Skin of body (tissue), 2 donors: ENCODE results near the gene OGFOD3. TPM values are rescaled to one million over a fixed set of nuclear protein-coding genes. Genes with fewer than 3 reads are reported as not detected.
"Not testable (repeated sequence)": the region's sequence is repeated elsewhere in the genome, so short reads cannot be mapped to it uniquely, and the experiment has no call there.

ENCODE experiments used
- DNase-seq: peaks from one replicate; lab custom pipeline; 2025; lab: John Stamatoyannopoulos, UW
- total RNA-seq: library from RNA; depleted of rRNA; stranded (reverse); fragments of >200 nt; gene quantifications from one replicate; pipeline ENCODE4 v1.2.3, GENCODE V29; 2014

Gene OGFOD3
- total RNA-seq, 1 donor from 2014 or later: 13.5 TPM

DNA sequence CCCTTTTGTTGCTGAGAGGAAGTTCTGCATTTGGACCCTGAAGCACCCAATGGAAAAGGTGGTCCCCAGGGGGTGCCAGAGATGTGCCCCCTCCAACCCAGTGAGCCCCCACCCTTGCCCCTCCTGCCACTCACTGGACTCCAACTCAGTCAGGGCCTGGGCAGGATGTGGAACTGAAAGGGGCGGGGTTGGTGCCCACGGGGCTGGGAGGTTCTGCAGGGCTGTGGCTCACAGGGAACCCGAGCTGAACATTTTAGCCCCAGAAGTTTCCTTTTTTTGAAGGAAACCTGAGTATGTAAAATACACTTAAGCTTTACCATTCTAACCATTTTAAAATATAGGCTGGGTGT lies 15.8 kb upstream of the OGFOD3 start:
- no peak for DNase-seq

DNA sequence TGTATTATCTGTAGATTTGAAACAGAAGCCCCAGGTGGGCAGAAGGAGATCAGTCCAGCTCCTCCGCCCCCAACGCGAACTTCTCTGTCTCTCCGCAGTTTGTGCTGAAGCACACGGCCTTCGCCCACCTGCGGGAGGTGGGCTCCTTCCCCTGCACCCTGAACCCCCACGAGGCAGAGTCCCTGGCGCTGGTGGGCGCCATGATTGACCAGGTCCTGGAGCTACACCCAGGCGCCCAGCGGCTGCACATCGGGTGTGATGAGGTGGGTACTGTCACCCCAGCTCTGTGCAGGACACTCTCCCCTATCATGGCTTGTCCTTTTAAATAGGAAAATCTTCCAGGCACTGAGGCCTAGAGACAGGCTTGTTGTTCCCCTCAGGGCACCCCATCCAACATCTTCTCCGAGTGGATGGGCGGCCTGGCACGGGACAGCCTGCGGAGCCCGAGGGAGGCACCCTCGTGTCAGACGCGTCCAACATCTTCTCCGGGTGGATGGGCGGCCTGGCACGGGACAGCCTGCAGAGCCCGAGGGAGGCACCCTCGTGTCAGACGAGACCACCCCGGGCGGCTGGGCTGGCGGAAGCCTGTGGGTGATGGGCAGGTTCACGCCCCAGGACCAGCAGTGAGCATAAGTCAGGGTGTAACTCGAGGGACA lies 15.3 kb upstream of the OGFOD3 start:
- DNase-seq: no peak

GRCh38 chr17:82432017-82432416 lies 13.6 kb upstream of the OGFOD3 start:
- no peak for DNase-seq

DNA sequence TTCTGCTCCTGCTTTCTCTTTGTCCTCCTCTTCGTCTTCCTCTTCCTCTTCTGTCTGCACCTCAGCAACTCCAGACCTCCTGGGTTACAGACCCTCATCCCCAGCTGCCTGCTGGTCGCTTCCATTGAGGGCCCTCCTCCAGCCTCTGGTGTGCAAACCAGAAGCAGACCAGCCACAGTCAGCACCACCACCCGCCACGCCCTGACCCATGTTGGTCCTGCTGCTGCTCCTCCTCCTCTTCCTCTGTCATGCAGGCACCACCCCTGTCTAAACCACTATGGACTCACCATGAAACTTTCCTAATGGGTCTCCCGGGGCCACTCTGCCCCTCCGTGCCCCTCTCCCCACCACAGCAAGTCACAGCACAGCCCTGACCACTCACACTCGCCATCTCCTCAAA lies 11.4 kb upstream of the OGFOD3 start:
- DNase-seq: no peak

DNA sequence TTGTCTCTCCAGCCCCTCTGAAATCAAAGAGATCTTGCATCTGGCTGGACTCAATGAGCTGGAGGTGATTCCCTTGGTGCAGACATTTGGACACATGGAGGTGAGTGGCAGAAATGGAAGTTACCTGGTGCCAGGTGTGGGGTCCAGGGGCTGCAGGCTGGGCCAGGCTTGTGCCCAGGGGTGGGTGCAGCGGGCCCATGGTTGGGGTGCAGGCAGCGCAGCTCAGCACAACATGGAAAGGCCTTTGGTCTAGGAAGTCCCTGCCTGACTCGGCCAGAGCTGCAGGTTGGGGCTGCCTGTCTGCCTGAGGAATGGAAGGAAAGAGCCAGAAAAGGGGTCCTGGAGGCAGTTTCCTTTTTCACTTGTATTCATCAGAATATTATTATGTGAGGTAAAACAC lies 10.2 kb upstream of the OGFOD3 start:
- DNase-seq: no peak

DNA sequence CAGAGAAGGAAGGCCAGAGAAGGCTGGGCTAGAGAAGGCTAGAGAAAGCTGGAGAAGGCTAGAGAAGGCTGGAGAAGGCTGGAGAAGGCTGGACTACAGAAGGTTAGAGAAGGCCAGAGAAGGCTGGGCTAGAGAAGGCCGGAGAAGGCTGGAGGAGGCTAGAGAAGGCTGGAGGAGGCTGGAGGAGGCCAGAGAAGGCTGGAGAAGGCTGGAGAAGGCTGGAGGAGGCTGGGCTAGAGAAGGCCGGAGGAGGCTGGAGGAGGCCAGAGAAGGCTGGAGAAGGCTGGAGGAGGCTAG lies 6.4 kb upstream of the OGFOD3 start:
- DNase-seq: no peak

DNA sequence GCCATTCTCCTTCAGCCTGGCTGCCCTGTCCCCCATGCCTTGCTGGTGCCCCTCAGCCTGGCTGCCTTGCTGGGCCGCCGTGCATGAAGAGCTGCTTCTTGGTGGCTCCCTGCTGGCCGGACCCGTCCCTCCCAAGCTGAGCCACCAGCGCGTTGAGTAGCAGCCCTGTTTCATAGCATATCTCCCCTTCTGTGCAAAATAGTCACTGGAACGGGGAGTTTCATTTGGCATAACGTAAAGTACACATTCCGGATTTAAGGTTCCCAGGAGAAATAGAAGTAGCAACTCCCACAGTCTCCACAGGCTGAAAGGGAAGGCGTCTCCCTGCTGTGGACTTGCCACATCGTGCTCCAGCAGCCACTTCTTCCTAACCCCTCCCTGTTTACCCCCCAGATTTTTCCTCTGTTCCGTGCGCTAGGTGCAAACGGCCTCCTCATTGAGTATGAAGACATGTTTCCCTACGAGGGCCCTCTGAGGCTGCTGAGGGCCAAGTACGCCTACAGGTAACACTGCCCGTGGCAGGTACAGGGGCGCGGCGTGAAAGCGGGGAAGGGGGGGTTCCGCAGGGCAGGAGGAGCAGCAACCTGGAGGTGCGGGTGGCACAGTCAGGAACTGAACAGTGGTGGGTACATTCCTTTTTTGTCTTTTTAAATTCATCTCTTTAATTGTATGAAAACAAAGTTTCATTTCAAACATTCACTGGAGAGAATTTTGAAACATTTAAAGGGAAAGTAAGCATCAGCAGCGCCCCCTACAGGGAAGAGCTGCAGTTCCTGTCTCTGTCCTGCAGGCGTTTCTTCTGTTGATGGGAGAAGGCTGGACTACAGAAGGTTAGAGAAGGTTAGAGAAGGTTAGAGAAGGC lies 5.8 kb upstream of the OGFOD3 start:
- DNase-seq: no peak

DNA sequence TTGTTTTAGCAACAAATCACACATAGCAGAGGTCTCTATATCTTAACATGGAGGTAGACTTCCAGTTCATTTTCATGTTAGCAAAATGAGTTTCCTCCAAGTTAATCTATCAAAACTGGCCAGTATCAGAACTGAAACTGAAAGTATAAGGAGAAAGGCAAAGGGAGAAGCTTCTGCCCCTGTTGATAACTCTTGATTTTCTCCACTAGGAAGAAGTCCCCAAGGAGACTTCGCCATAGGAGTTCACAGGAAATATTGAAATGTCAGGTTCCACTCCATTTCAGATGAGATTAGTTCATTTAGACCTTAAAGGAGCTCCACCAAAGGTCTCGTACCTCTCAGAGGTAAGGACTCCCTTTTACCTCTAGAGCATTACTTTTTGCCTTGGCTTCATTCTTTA lies 1.2 kb upstream of the OGFOD3 start:
- no peak for DNase-seq

- DNase-seq: no peak
Measured at GRCh38 chr17:82416771-82417170, 1.6 kb downstream of the OGFOD3 start.

DNA sequence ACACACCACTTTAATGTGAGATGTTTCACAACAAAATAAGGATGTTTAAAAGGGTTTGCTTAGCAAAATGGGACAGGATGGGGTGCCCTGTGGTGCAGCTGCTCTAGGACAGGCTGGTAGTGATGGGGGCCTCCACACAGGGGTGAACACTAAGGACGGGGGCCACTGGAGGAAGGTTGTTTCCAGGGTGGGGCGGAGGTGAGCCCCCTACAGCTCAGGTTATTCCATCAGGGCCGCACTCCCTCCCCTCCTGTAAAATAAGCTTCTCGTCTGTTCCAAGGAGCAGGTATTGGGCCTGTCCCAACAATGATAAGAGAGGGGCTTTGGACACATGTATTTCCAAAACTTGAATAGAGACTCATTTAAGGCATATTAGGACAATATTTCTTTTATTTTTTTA lies 2.1 kb downstream of the OGFOD3 start:
- DNase-seq: no peak

GRCh38 chr17:82415786-82416185 lies 2.6 kb downstream of the OGFOD3 start:
- no peak for DNase-seq

- no peak for DNase-seq
Measured at GRCh38 chr17:82415336-82415735, 3.0 kb downstream of the OGFOD3 start.

DNA sequence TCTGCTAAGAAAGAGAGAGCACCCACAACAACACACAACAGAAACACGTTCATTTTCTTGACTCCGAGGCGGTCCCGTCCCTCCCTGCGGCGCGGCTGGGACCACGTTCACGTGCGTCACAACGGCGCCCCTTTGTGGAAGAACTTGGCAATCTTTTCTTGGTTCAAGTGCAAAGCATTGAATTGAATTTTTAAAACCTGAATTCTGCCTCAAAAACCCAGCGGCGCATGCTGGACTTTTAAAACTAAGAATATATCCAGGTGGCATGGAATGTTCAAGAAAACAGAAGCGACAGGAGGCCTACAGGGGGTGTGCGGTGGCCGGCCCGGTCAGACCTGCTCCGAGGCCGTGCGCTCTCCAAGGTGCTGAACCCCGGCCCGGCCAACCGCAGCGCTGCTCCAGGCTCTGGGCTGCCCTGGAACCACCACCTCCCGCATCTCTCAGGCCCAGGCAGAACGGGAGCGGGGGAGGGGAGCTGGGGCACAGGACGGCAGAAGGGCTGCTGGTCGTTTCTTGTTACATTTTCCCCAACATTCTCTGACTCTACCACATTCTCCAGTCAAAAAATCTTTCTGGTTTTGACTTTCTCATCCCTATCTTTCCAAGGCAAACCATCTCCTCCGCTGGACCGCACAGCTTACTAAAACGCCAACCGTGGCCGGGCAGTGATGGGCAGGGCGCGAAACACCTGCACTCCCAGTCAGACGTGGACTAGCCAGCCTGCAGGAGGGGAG lies 3.7 kb downstream of the OGFOD3 start:
- DNase-seq: peak; percentile 56

DNA sequence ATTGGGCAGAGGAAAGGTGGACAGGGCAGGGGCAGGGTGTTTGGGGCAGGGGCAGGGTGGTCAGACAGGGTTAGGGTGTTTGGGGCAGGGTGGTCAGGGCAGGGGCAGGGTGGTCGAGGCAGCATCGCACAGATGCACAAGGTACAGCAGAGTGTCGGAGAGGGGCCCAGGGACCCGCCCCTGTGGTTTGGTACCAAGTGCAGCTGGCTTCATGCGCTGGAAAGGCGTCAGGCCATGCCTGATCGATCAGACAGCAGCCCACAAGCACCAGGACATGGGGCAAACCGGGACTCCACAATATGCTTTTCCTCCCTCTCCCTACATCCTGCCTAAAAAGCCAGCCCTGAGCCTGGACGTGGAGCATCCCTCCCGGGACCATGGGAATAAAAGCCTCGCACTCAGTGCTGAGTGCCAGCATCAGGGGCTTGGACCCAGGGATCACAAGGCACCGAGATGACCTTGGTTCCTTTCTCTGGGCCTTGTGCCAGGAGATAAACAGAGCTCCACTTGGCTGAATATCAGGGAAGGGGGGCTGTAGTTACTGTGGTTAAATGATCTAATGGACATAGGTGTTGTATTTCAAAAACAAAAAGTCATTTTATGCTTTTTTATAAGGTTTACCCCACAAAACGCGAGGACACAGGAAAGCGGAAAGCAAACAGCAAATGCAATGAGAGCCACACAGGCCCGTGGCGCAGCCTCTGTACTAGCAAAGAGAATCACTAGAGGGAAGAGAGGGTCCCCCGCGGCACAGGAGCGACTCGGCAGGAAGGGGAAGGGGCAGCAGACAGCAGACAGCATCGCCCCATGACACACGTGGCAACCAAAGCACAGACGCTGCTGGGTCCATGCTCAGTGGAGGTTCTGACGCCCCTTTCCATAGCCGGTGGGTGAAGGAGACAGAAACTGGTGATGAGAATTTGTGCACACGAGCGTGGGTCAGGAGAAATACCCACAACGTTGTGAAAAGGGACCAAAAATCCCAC lies 5.6 kb downstream of the OGFOD3 start:
- no peak for DNase-seq

DNA sequence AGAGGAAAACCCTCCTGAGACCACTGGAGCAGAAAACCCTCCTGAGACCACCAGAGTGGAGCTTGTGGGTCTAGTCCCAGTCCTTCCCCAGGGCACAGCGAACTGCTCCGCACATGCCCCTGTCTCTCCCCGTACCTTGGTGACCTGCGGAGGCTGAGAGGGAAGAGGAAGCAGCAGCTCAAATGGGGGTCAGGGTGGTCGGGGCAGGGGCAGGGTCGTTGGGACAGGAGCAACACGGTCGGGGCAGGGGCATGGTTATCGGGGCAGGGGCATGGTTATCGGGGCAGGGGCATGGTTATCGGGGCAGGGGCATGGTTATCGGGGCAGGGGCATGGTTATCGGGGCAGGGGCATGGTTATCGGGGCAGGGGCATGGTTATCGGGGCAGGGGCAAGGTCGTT lies 6.3 kb downstream of the OGFOD3 start:
- not testable (repeated sequence) for DNase-seq

- DNase-seq: no peak
Measured at GRCh38 chr17:82411396-82412053, 6.9 kb downstream of the OGFOD3 start.

GRCh38 chr17:82410014-82410716 lies 8.2 kb downstream of the OGFOD3 start:
- no peak for DNase-seq

DNA sequence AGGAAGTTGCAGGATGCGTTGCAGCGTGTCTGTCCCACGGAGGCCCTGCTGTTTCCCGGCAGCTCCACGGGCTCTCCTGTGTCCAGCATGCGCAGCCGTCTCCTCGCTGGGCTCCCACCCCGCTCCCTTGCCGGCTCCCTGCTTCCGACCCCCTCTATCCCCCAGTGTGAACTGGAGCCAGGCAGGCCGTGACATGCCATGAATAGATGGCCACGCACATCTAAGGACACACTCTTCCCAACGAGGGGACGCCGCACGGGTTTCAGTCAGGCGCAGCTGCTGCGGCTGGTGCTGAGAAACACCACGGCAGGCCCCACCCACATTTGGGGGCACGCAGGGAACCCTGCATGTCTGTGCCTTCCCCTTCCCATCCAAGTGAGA lies 9.5 kb downstream of the OGFOD3 start:
- no peak for DNase-seq

DNA sequence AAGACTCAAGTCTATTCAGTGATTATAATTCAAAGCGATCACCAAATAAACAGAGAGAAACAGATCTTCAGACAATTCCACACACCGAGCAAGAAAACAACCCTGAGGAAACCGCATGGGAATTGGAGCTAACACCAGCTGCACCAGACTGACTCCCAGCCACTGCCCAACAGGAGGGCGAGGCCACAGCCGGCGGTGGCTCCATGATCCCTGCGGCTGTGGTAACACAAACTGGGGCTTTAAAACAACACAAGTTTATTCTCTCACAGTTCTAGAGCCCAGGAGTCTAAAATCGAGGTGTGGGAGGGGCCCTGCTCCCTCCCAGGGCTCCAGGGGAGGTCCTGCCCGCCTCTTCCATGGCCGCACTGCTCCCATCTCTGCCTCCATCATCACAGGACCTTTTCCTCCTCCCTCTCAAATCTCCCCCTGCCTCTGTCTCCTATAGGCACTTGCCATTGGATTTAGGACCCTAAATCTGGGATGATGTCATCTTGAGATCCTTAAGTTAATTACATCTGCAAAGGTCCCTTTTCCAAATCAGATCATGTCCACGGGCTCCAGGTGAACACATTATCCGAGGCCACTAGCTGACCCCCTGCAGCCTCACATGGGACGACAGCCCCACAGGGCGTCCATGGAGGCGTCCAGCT lies 10.0 kb downstream of the OGFOD3 start:
- no peak for DNase-seq

DNA sequence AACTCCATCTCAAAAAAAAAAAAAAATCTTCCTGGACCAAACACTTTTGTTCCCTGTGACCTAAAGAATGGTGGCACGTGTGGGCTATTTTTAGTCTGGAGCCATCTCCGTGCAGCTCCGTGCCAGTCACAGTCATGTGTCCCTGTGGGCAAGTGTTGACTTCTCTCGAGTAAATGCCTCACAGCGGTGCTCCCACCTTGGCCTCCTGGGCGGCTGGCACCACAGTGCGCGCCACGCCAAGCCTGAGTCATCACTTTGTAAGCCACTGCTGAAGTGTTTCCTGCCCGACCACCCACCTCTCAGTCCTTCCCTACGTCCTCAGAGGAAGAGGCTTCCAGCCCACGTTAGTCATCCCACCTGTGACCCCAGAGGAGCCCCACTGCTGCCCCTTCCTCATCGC lies 11.1 kb downstream of the OGFOD3 start:
- DNase-seq: no peak
